ENCODE results near the gene VPS33B. TPM values are rescaled to one million over a fixed set of nuclear protein-coding genes. Genes with fewer than 3 reads are reported as not detected.

VPS33B gene
- total and polyA plus RNA-seq, 2 of the 8 experiments (the other 6 are each of a cell fraction or from before 2014, with no cell fraction given): 11.8 to 17.3 TPM

- peaks cover 3% of the 10 kb centered on the region; the same call in 1 of the 2 replicates for H3K79me1 ChIP-seq (ENCODE audit: low read depth, low read length)
- H3K27me3 ChIP-seq (replicated peaks in 1 of 4; ENCODE audit: control insufficient read depth in 3 of 4, extremely low read depth in 1 of 4, insufficient read depth in 3 of 4, low read length in 3 of 4): no peaks in the 10 kb centered on the region
- peaks cover 0 to 15% (median 8%) of the 10 kb centered on the region in 4 experiments; a peak in 6 of 7 replicates for H3K4me1 ChIP-seq (replicated peaks in 1 of 4; ENCODE audit: control insufficient read depth in 3 of 4, insufficient read depth in 4 of 4, low read length in 3 of 4)
- H3K14ac ChIP-seq (ENCODE audit: insufficient read length): no peak overlapping the region
- peak overlapping the region; percentile 51 for H4K91ac ChIP-seq (replicated peaks; ENCODE audit: insufficient read length, low read length)
- H2BK15ac ChIP-seq (ENCODE audit: low read length): peak overlapping the region; percentile 29; the same call in 1 of the 2 replicates
- H2BK12ac ChIP-seq (ENCODE audit: low read depth, low read length): peak overlapping the region; percentile 50; the same call in 1 of the 2 replicates
- H2BK20ac ChIP-seq (ENCODE audit: low read length): no peak overlapping the region
- ChIA-PET CTCF (ENCODE audit: partially characterized antibody) (interaction anchor here (0.7 to 19.2 kb wide), 35 partner anchors 9 to 318 kb away, joined by 3 to 306 read pairs (median 5); partner anchors contain the start of genes HDDC3, MAN2A2 and UNC45A), POLR2A (ENCODE audit: partially characterized antibody) (interaction anchor here (0.7 to 2.8 kb wide), 17 partner anchors 9 to 690 kb away, joined by 3 to 20 read pairs (median 3); partner anchors contain the start of genes HDDC3 and PRC1)
- peaks cover 0 to 30% (median 20%) of the 10 kb centered on the region in 4 experiments for H3K36me3 ChIP-seq (ENCODE audit: control insufficient read depth in 2 of 4, insufficient read depth in 4 of 4, low read length in 3 of 4)
- 0 out of 2 replicates have a peak overlapping the region, but pooled peaks have one; percentile 16 for H2AFZ ChIP-seq (ENCODE audit: low read length)
- peak overlapping the region; percentile 48 to 72 (median 60) for H3K4me3 ChIP-seq (ENCODE audit: extremely low read depth in 1 of 4, insufficient read depth in 2 of 4, low read depth in 3 of 4, low read length in 4 of 4)
- H3K56ac ChIP-seq (replicated peaks; ENCODE audit: insufficient read length, low read depth, low read length): peak overlapping the region; percentile 33
- WGBS, 2 experiments (ENCODE audit: extremely low coverage in 1 of 2, insufficient coverage in 1 of 2, insufficient read length in 1 of 2, insufficient replicate concordance in 2 of 2, low coverage in 1 of 2, low lambda C conversion rate in 2 of 2, missing lambda C conversion rate in 1 of 2): 8% methylated on average over 58 of the region's 63 CpGs; no CpG with 5 or more reads in 1 of the 2 experiments
- no peaks in the 10 kb centered on the region for H3K9me3 ChIP-seq (ENCODE audit: insufficient read depth in 2 of 2, low read depth in 1 of 2, low read length in 1 of 2)
- no peak overlapping the region for H3K4ac ChIP-seq (replicated peaks; ENCODE audit: insufficient read length, low read depth, low read length)
- no peak overlapping the region for H2BK120ac ChIP-seq (replicated peaks; ENCODE audit: low read depth, low read length)
- peak overlapping the region; percentile 89 for H4K8ac ChIP-seq (ENCODE audit: extremely low read depth, insufficient read depth, low read length)
- H4K5ac ChIP-seq (ENCODE audit: insufficient read length, low read depth, low read length): peak overlapping the region; percentile 46
- H2AK5ac ChIP-seq (ENCODE audit: low read depth, low read length): no peak overlapping the region
- H4K20me1 ChIP-seq (replicated peaks in 1 of 2; ENCODE audit: control insufficient read depth in 1 of 2, insufficient read depth in 2 of 2, low read length in 2 of 2): peaks cover 1 to 9% of the 10 kb centered on the region in 2 experiments
- peak in 1 of 2 experiments; percentile 74 for DNase-seq (ENCODE audit: low read depth in 1 of 2, low spot score in 2 of 2)
- peak overlapping the region; percentile 38 to 91 (median 77); a peak in 6 of 7 replicates for H3K9ac ChIP-seq (replicated peaks in 1 of 4; ENCODE audit: extremely low read depth in 1 of 4, low read depth in 3 of 4, low read length in 3 of 4)
- H3K4me2 ChIP-seq (ENCODE audit: insufficient read depth in 1 of 2, low read depth in 2 of 2, low read length in 2 of 2): peak overlapping the region; percentile 82 to 98
- no peak overlapping the region; the same call in 1 of the 2 replicates for H3K27ac ChIP-seq (ENCODE audit: low read depth, low read length)
- no peaks in the 10 kb centered on the region for H3K79me2 ChIP-seq (ENCODE audit: control insufficient read depth in 1 of 2, insufficient read depth in 2 of 2, low read length in 2 of 2)
- H3K23ac ChIP-seq (ENCODE audit: insufficient read length): no peak overlapping the region
- peaks cover 14% of the 10 kb centered on the region; the same call in 1 of the 2 replicates for H3K23me2 ChIP-seq (ENCODE audit: low read depth, low read length)
- FAIRE-seq: no peak
- H2BK5ac ChIP-seq (ENCODE audit: low read depth, low read length): 0 out of 2 replicates have a peak overlapping the region, but pooled peaks have one; percentile 8
- H3K18ac ChIP-seq (ENCODE audit: extremely low read depth, low read length): peak overlapping the region; percentile 25; the same call in 1 of the 2 replicates
- TF ChIP-seq E2F6 (IDR thresholded peaks at IDR 0.05) (peak; percentile 68), TEAD4 (IDR thresholded peaks at IDR 0.05; ENCODE audit: low read depth, low read length) (peak; percentile 21; the same call in 1 of the 2 replicates), RXRA (IDR thresholded peaks at IDR 0.05; ENCODE audit: insufficient read depth, low read depth, low read length) (no peak), GABPA (IDR thresholded peaks at IDR 0.05; ENCODE audit: borderline replicate concordance, insufficient read depth, low read length) (0 out of 2 replicates have a peak, but pooled peaks have one; percentile 55), KDM4A (IDR thresholded peaks at IDR 0.05; ENCODE audit: low read depth, low read length, severe bottlenecking) (peak; percentile 52), HDAC2 (IDR thresholded peaks at IDR 0.05; ENCODE audit: borderline replicate concordance in 1 of 2, low read depth in 2 of 2, low read length in 2 of 2) (0 out of 4 replicates have a peak, but pooled peaks of 1 of the 2 experiments have one; percentile 3), GTF2F1 (IDR thresholded peaks at IDR 0.05; ENCODE audit: borderline replicate concordance, low read depth, low read length) (no peak), SIRT6 (IDR thresholded peaks at IDR 0.05; ENCODE audit: low read length) (no peak)
These were observed 65.2 kb downstream of the VPS33B start for GRCh38 chr15:90957031-90957790.

Data from H1 (cell line).